ELR (cell line): Measurements from ENCODE around the gene TSPAN6.

Experiments
- DNase-seq: peaks from one replicate; pipeline ENCODE4 v3.0.0-alpha.2; 2015; ENCODE audit warnings: low read depth

TSPAN6 gene

GRCh38 chrX:100584611-100585010 lies 52.0 kb downstream of the TSPAN6 start, which contains the start of gene TNMD:
Gene TNMD, plus strand, starts transcription at chrX:100584936. Its CDS starts 83 bp downstream, at chrX:100585019.
- no peak for DNase-seq
